ENCODE results near the gene PIK3R4. TPM values are rescaled to one million over a fixed set of nuclear protein-coding genes. Genes with fewer than 3 reads are reported as not detected.

PIK3R4 gene
- total RNA-seq, 1 experiment from 2014 or later: 21.5 TPM

GRCh38 chr3:130654921-130655320, 91.7 kb downstream of the PIK3R4 start:
- intact Hi-C loops (cut with micrococcal nuclease): no loop called here
- Histone ChIP-seq H3K4me3 (ENCODE audit: low read length) (no peak overlapping the region), H3K9ac (ENCODE audit: low read length) (no peak overlapping the region), H3K4me1 (ENCODE audit: insufficient read depth, low read length) (no peaks in the 10 kb centered on the region; the same call in 1 of the 2 replicates), H4K20me1 (ENCODE audit: low read length) (no peaks in the 10 kb centered on the region), H3K9me3 (ENCODE audit: low read length) (no peaks in the 10 kb centered on the region), H3K27ac (ENCODE audit: low read length) (no peak overlapping the region), H2AFZ (ENCODE audit: low read length) (no peak overlapping the region), H3K9me2 (replicated peaks; ENCODE audit: low read length) (no peaks in the 10 kb centered on the region), H3K36me3 (ENCODE audit: low read depth, low read length) (no peaks in the 10 kb centered on the region), H3K4me2 (ENCODE audit: low read length) (no peak overlapping the region), H3K79me2 (ENCODE audit: low read length) (no peaks in the 10 kb centered on the region), H3F3A (ENCODE audit: low read length, unreplicated experiment) (no peaks in the 10 kb centered on the region), H3K27me3 (ENCODE audit: low read length) (no peaks in the 10 kb centered on the region)
- ATAC-seq (no peak), DNase-seq (no peak)
- no peak for TF ChIP-seq EZH2 (IDR thresholded peaks at IDR 0.05; ENCODE audit: low read length, unreplicated experiment)
- TF ChIP-seq EZH2phosphoT487 (IDR thresholded peaks at IDR 0.05; ENCODE audit: borderline replicate concordance, low read length): no peak
- no peak for TF ChIP-seq CTCF (conservative IDR thresholded peaks at IDR 0.05; ENCODE audit: low read depth, low read length)
- BruUV-seq (replicated peaks): no TSS peak
- ChIA-PET POLR2A (ENCODE audit: unreplicated experiment) (no interaction called here), CTCF (no interaction called here)

GRCh38 chr3:130654091-130654490, 92.5 kb downstream of the PIK3R4 start:
- ChIA-PET POLR2A (ENCODE audit: unreplicated experiment) (no interaction called here), CTCF (no interaction called here)
- no TSS peak for BruUV-seq (replicated peaks)
- no peaks in the 10 kb centered on the region for H3K9me3 ChIP-seq (ENCODE audit: low read length)
- H3K27me3 ChIP-seq (ENCODE audit: low read length): no peaks in the 10 kb centered on the region
- no peaks in the 10 kb centered on the region for H4K20me1 ChIP-seq (ENCODE audit: low read length)
- no peak overlapping the region for H2AFZ ChIP-seq (ENCODE audit: low read length)
- intact Hi-C loops (cut with micrococcal nuclease): no loop called here
- TF ChIP-seq EZH2phosphoT487 (IDR thresholded peaks at IDR 0.05; ENCODE audit: borderline replicate concordance, low read length) (no peak), CTCF (conservative IDR thresholded peaks at IDR 0.05; ENCODE audit: low read depth, low read length) (no peak), EZH2 (IDR thresholded peaks at IDR 0.05; ENCODE audit: low read length, unreplicated experiment) (no peak)
- no peak overlapping the region for H3K4me2 ChIP-seq (ENCODE audit: low read length)
- DNase-seq: no peak
- no peaks in the 10 kb centered on the region for H3K36me3 ChIP-seq (ENCODE audit: low read depth, low read length)
- no peaks in the 10 kb centered on the region for H3F3A ChIP-seq (ENCODE audit: low read length, unreplicated experiment)
- H3K4me3 ChIP-seq (ENCODE audit: low read length): no peak overlapping the region
- H3K27ac ChIP-seq (ENCODE audit: low read length): no peak overlapping the region
- H3K9me2 ChIP-seq (replicated peaks; ENCODE audit: low read length): no peaks in the 10 kb centered on the region
- ATAC-seq: no peak
- H3K79me2 ChIP-seq (ENCODE audit: low read length): no peaks in the 10 kb centered on the region
- H3K4me1 ChIP-seq (ENCODE audit: insufficient read depth, low read length): no peaks in the 10 kb centered on the region; the same call in 1 of the 2 replicates
- H3K9ac ChIP-seq (ENCODE audit: low read length): no peak overlapping the region

GRCh38 chr3:130649061-130649654, 97.5 kb downstream of the PIK3R4 start:
- no peak overlapping the region for H3K4me2 ChIP-seq (ENCODE audit: low read length)
- H4K20me1 ChIP-seq (ENCODE audit: low read length): no peaks in the 10 kb centered on the region
- H3K9me2 ChIP-seq (replicated peaks; ENCODE audit: low read length): no peaks in the 10 kb centered on the region
- intact Hi-C loops (cut with micrococcal nuclease): no loop called here
- no peaks in the 10 kb centered on the region for H3K27me3 ChIP-seq (ENCODE audit: low read length)
- no peak for DNase-seq
- ChIA-PET CTCF (no interaction called here), POLR2A (ENCODE audit: unreplicated experiment) (no interaction called here)
- no peaks in the 10 kb centered on the region for H3F3A ChIP-seq (ENCODE audit: low read length, unreplicated experiment)
- H3K4me1 ChIP-seq (ENCODE audit: insufficient read depth, low read length): no peaks in the 10 kb centered on the region
- H3K36me3 ChIP-seq (ENCODE audit: low read depth, low read length): no peaks in the 10 kb centered on the region
- H3K9me3 ChIP-seq (ENCODE audit: low read length): no peaks in the 10 kb centered on the region
- H2AFZ ChIP-seq (ENCODE audit: low read length): no peak overlapping the region
- H3K79me2 ChIP-seq (ENCODE audit: low read length): no peaks in the 10 kb centered on the region
- H3K9ac ChIP-seq (ENCODE audit: low read length): no peak overlapping the region
- H3K4me3 ChIP-seq (ENCODE audit: low read length): no peak overlapping the region
- TF ChIP-seq EZH2 (IDR thresholded peaks at IDR 0.05; ENCODE audit: low read length, unreplicated experiment): no peak
- TF ChIP-seq CTCF (conservative IDR thresholded peaks at IDR 0.05; ENCODE audit: low read depth, low read length): no peak
- TF ChIP-seq EZH2phosphoT487 (IDR thresholded peaks at IDR 0.05; ENCODE audit: borderline replicate concordance, low read length): no peak
- ATAC-seq: no peak
- BruUV-seq (replicated peaks): no TSS peak
- H3K27ac ChIP-seq (ENCODE audit: low read length): no peak overlapping the region
